Stimulated activated naive CD4-positive, alpha-beta T cell treated with Interleukin-2 at 50 U/mL for 16 hours (primary cell): Measurements from ENCODE around the gene FN1.

Source experiments
- DNase-seq: peaks from one replicate; lab custom pipeline; 2025; lab: John Stamatoyannopoulos, UW

The FN1 gene

DNA sequence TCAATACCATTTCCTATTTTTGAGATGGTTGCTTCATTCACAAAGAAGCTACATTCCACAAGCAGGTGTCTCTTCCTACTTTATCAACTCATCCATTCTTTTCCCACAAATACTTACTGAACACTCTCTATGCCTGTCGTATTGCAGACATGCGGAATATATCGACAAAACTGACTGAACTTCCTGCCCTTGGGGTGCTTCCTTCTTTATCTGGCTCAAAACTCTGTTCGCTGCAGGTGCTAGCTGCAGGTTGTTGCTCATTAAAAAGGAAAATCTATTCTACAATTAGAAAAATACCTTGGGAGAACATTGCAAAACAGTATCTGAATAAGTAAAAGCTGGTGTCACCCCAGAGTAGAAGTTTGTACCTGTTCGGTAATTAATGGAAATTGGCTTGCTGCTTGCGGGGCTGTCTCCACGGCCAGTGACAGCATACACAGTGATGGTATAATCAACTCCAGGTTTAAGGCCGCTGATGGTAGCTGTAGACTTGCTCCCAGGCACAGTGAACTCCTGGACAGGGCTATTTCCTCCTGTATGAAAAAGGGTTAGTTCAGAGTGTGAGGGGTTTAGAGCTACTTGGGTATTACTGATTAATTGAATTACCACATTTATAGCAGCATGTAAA is 52.1 kb downstream of the FN1 start:
- no peak for DNase-seq

GRCh38 chr2:215382480-215382879 is 53.4 kb downstream of the FN1 start:
- DNase-seq, result no peak

GRCh38 chr2:215382011-215382410 is 53.9 kb downstream of the FN1 start:
- DNase-seq, result no peak

- no peak for DNase-seq
Measured at GRCh38 chr2:215380699-215381098, 55.2 kb downstream of the FN1 start.

GRCh38 chr2:215379948-215380347 is 55.9 kb downstream of the FN1 start:
- DNase-seq, result no peak

GRCh38 chr2:215379039-215379438 is 56.8 kb downstream of the FN1 start:
- no peak for DNase-seq

DNA sequence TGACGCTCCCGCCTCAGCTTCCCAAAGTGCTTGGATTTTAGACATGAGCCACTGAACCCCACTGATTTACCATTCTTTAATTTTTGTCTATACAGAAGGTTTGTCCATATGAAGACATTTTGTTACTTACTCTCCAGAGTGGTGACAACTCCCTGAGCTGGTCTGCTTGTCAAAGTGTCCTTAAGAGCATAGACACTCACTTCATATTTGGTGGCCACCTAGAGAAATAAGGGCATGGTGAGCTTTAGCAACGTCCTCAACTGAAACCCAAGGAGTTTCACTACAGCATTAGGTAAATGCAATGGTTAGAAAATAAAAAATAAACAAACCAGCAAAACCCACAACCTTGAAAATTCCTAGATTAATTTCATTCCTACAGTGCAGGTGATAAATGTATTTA is 57.8 kb downstream of the FN1 start:
- DNase-seq, result no peak

DNA sequence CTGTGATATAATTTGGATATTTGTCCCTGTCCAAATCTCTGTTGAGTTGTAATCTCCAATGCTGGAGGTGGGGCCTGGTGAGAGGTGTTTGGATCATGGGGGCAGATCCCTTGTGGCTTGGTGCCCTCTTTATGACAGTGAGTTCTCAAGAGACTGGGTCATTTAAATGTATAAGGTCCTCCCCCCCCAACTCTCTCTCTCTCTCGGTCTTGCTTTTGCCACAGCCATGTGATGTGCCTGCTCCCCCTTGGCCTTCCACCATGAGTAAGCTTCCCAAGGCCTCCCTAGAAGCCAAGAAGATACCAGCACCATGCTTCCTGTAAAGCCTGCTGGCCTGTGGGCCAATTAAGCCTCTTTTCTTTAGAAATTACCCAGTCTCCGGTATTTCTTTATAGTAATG is 58.6 kb downstream of the FN1 start:
- no peak for DNase-seq

DNA sequence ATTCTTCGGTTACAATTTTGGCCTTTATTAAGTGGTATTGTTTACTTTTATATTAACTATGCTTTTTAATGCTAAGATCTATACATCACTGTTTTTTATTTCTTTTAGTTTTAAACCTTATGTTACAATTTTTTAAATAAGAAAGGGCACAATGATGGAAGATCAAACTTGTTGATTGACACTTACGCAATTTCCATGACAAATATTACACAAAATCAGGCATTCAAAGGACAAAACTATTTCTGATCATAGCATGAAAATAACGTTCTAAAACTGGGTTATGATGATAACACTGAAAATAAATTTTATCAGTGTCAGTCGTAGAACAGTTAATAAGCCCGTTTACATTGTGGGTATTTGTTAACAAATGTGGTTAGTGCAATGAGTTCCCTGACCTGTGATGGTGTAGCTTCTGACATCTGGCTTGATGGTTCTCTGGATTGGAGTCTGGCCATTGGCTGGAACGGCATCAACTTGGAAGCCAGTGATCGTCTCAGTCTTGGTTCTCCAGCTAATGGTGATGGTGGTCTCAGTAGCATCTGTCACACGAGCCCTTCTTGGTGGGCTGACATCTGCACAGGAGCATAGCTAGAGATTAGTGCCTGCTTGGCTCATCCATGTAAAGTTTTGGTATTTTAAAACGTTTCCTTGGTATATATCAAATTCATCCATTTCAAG is 59.6 kb downstream of the FN1 start:
- DNase-seq, result no peak

GRCh38 chr2:215375467-215375830 is 60.4 kb downstream of the FN1 start:
- no peak for DNase-seq

GRCh38 chr2:215374642-215375466 is 61.0 kb downstream of the FN1 start:
- DNase-seq, result no peak

DNA sequence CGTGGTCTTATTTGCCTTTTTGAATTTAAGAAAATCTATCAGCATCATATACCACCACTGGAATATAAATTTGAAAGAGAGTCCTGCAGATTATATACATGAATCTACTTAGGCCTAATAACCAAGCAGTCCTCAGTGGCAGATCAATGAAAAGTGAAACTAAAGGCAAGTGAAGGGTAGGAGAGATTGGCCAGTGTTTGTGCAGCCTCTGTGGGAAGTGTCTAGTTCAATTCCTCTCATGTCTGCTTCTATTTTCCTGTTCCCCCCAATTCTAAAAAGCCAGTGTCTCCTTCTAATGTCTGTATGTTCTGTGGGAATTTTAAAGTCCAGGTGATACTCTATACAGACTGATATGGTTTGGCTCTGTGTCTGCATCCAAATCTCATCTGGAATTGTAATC is 61.9 kb downstream of the FN1 start:
- no peak for DNase-seq

GRCh38 chr2:215372968-215373649 is 62.8 kb downstream of the FN1 start:
- no peak for DNase-seq

DNA sequence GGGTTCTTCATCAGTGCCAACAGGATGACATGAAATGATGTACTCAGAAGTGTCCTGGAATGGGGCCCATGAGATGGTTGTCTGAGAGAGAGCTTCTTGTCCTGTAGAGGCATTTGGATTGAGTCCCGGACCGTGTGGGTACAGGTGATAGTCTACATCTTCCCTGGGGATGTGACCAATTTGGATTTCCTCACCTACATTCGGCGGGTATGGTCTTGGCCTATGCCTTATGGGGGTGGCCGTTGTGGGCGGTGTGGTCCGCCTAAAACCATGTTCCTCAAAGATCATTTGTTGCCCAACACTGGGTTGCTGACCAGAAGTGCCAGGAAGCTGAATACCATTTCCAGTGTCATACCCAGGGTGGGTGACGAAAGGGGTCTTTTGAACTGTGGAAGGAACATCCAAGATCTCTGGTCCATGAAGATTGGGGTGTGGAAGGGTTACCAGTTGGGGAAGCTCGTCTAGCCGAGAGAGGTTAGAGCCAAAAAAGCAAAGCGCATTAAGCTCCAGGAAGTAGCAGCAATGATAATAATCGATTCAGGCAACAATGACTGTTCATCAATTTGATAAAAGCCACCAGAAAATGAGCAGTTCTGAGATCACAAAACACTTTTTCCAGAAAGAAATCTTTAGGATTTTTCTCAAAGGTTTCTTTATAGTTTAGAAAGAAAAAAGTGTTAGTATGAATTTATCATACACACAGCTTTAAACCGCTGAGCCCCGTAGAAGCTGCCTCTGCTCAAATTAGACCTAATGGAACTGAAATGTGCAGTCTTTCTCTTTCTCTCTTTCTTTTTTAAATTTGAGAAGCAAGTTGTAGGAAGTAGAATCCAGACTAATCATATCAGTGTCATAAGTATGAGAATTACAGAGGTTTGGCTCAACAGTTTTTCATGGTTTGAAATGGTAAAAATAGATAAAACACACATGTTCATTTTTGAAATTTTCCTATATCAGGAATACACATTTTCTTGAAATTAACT is 63.7 kb downstream of the FN1 start:
- DNase-seq, result no peak

DNA sequence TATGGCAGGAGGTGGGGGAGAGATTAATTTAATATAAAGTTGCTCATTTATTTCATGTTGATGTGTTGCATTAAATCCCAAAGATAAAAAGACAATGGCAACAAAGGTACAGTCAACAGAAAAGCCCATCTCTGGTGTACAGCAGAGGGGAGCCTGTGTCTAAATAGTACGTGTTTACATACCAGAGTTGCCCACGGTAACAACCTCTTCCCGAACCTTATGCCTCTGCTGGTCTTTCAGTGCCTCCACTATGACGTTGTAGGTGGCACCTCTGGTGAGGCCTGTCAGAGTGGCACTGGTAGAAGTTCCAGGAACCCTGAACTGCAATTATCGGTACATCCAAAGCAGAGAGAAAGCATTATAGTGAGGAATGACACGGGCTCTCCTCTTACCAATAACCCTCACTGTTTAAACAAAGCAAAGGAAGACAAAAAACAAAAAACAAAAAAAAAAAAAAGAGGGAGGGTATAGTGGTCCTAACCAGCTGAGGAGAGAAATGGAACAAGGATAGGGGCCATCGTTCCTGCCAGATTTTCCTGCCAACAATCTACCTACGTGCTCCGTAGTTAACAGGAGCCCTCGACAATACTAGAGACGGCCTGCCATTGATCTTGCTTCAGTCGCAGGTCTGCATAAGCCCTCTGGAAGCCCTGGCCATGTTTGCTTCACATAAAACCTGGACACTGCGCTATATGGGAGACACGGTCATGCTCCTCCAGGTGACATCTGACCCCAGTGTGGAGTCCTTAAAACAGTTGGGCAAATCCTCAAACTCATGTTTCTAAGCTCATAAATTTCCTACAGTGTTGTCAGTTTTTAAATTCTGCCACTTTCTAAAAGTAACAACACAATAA is 65.5 kb downstream of the FN1 start:
- no peak for DNase-seq

DNA sequence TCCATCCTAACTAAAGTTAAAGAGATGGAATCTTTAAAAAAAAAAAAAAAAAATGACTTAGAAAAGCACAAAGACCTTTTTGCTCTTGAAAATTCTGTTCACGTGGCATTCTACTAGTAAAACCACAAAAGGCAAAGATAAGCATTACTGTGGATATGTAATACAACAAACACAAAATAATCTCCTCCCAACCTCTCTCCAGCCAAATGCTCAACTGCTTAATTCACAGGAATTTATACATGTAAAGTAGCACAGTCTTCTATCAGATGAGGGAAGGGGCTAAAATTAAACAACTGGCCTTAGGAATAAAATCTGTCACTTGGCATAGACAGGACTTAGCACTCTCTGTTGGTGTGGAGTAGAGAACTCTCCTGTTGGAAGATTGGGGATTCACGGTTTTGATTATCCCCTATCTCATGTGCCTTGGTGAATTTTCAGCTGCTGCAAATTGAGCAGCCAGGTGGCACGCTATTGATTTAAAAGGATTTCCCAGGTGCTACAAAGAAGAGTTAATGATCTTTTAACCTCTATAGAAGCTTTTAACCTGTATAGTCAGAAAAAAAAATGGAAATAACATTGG is 66.6 kb downstream of the FN1 start:
- DNase-seq, result no peak

GRCh38 chr2:215368493-215368809 is 67.4 kb downstream of the FN1 start:
- no peak for DNase-seq

DNA sequence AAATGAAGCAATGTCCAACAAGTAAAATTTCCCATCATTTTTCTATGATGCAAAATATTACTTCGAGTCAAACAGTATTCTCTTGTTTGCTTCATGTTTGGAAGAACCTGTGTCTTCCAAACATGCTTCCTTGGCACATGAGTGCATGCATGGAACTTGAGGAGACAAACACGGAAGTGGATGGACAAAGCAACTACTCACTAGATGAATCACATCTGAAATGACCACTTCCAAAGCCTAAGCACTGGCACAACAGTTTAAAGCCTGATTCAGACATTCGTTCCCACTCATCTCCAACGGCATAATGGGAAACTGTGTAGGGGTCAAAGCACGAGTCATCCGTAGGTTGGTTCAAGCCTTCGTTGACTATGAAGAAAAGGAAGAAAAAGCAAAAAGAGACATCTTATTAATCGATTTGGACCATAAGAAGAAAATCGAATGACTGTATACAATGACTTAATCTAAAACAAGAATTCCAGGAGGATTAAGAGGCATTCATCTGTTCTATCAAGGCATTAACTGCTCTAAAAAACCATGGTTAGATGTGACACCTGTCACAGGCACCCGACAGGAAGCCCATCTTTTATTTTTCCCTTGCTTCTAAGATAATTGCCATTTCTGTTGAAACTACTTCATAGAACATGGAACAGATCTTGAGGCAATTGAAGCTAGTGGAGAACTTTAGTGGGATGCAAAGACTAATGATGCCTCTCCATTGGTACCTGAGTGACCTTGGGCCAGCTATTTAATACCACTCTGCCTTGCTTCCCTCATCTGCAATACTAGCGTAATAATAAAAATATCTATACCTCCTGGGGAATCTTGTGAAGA is 68.0 kb downstream of the FN1 start:
- DNase-seq, result no peak

DNA sequence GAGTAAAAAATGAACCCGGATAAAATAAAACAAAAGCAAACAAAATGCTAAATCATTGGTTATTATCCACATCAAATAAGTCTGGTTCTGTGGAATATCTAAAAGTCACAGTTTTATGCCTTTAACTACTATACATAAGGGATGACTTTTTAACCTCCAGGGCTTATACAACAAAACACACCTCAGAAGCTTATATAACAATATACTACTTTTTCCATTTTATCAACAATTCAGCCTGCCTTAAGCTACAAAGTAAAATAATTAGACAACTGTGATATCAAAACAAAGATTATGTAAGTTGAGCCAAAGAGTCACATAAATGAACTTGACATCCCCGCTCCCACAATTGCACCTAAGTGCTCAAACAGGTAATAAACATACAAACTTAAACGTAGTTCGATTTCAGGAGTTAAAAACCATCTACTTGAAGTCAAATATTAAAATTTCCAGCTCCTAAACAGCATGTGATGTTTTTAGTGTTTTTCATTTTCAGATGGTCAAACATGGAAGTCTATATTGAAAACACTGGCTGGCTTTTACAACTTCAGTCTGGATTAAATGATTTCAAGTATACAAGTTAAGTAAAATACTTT is 69.3 kb downstream of the FN1 start:
- no peak for DNase-seq
